C4-2B (cell line): ENCODE data around the gene SNCAIP.

Experiments
- CTCF ChIP-seq: fragments of 450-650 bp; conservative IDR thresholded peaks from 2 replicates; pipeline ENCODE4 v1.5.1; 2017; ENCODE audit warnings: mild to moderate bottlenecking
- ZFX ChIP-seq: fragments of 450-650 bp; IDR thresholded peaks from 2 replicates; pipeline ENCODE4 v1.6.1; 2017

- TF ChIP-seq CTCF, result no peak
- no peak for TF ChIP-seq ZFX
These were observed 65.0 kb downstream of the SNCAIP start for GRCh38 chr5:122377026-122377425.
